Activated gamma-delta T cell treated with anti-CD3 and anti-CD28 coated beads, Interleukin-2, amount 50 U/mL, for 16 hours (primary cell): Measurements from ENCODE around the gene RBM20.
A peak's percentile ranks its signal among the peaks of the same experiment; 100 is the strongest.
"Not testable (repeated sequence)": the region's sequence is repeated elsewhere in the genome, so short reads cannot be mapped to it uniquely, and the experiment has no call there.

Experiments used
- DNase-seq: peaks from one replicate; pipeline ENCODE4 v3.0.0-alpha.2; 2020; ENCODE audit warnings: low read depth

The RBM20 gene

GRCh38 chr10:110858297-110858934 lies 214.3 kb downstream of the RBM20 start:
- no peak for DNase-seq

- DNase-seq, result no peak
Observed at GRCh38 chr10:110859206-110859972, 215.3 kb downstream of the RBM20 start.

- no peak for DNase-seq
Observed at GRCh38 chr10:110859973-110860376, 215.8 kb downstream of the RBM20 start.

GRCh38 chr10:110860576-110861241 lies 216.6 kb downstream of the RBM20 start:
- peak; percentile 27 for DNase-seq

- DNase-seq, result no peak
Observed at GRCh38 chr10:110861476-110861875, 217.3 kb downstream of the RBM20 start.

GRCh38 chr10:110861930-110862649 lies 218.0 kb downstream of the RBM20 start:
- DNase-seq, result no peak

GRCh38 chr10:110862961-110863360 lies 218.8 kb downstream of the RBM20 start:
- DNase-seq, result no peak

- DNase-seq, result no peak
Observed at GRCh38 chr10:110863361-110863760, 219.2 kb downstream of the RBM20 start.

- DNase-seq, result no peak
Observed at GRCh38 chr10:110863956-110864355, 219.8 kb downstream of the RBM20 start.

- DNase-seq, result peak; percentile 38
Observed at GRCh38 chr10:110864662-110865140, 220.6 kb downstream of the RBM20 start.

GRCh38 chr10:110865186-110865808 lies 221.2 kb downstream of the RBM20 start:
- DNase-seq, result no peak

- DNase-seq, result no peak
Observed at GRCh38 chr10:110865809-110866482, 221.8 kb downstream of the RBM20 start.

GRCh38 chr10:110867011-110867806 lies 223.1 kb downstream of the RBM20 start:
- not testable (repeated sequence) for DNase-seq

GRCh38 chr10:110867807-110868465 lies 223.8 kb downstream of the RBM20 start:
- no peak for DNase-seq

- DNase-seq, result peak; percentile 33
Observed at GRCh38 chr10:110868981-110869380, 224.8 kb downstream of the RBM20 start.

- no peak for DNase-seq
Observed at GRCh38 chr10:110870823-110871297, 226.7 kb downstream of the RBM20 start.

- peak; percentile 92 for DNase-seq
Observed at GRCh38 chr10:110871298-110872084, 227.4 kb downstream of the RBM20 start, which contains the start of gene PDCD4. TSS of gene PDCD4 (plus strand) at chr10:110871928. CDS start at chr10:110876028, 4,100 bp downstream.

GRCh38 chr10:110872145-110872983 lies 228.2 kb downstream of the RBM20 start:
- DNase-seq, result peak; percentile 71
